B cell (primary cell): ENCODE measurements around the gene CERS5. TPM values are rescaled to one million over a fixed set of nuclear protein-coding genes. Genes with fewer than 3 reads are reported as not detected.

Source experiments
- ATAC-seq: fragments of 200-7000 bp; cut with Tn5 transposase; one replicate; pipeline ENCODE4 v1.10.0; 2021; ENCODE audit warnings: low read depth, mild to moderate bottlenecking, moderate number of reproducible peaks, moderate library complexity
- CTCF ChIA-PET: fragments of 350-600 bp; sonication (Branson Sonifier 250); formaldehyde crosslinking; loops from one replicate; lab custom pipeline; 2021; ENCODE audit warnings: antibody characterized with exemption, inconsistent platforms; lab: Charles Lee
- POLR2A ChIA-PET: fragments of 350-600 bp; sonication (Branson Sonifier 250); formaldehyde crosslinking; loops from one replicate; lab custom pipeline; 2021; ENCODE audit warnings: antibody characterized with exemption; lab: Charles Lee
- DNase-seq: peaks from one replicate; pipeline ENCODE4 v3.0.0; 2013
- H2AFZ ChIP-seq: 2 replicates; pipeline ENCODE4 v1.6.1; 2012; ENCODE audit warnings: mild to moderate bottlenecking, low read depth, low read length; ENCODE audit not compliant: insufficient read depth, poor library complexity, severe bottlenecking
- H3K27ac ChIP-seq, 2 donors: 1 replicate in 1 of 2; 2 replicates in 1 of 2; pipeline ENCODE4 v1.5.1; 2012 to 2013; ENCODE audit warnings: low read length in 2 of 2, mild to moderate bottlenecking in 2 of 2, moderate library complexity in 1 of 2
- H3K27me3 ChIP-seq, 4 experiments: fragments of 200-600 bp in 1 of 4; sonication (generic) in 1 of 4; replicated peaks in 1 of 4; 1 replicate in 2 of 4; 2 replicates in 2 of 4; pipeline versions ENCODE4 v1.6.1 to v1.7.0; 2013 to 2016; ENCODE audit warnings: low read length in 3 of 4, mild to moderate bottlenecking in 2 of 4, mixed read lengths in 1 of 4, moderate library complexity in 1 of 4; ENCODE audit not compliant: insufficient read depth in 4 of 4, control insufficient read depth in 3 of 4; ENCODE audit errors: control extremely low read depth in 1 of 4
- H3K36me3 ChIP-seq, 2 experiments: replicated peaks in 1 of 2; 1 replicate in 1 of 2; 2 replicates in 1 of 2; pipeline versions ENCODE4 v1.6.1 to v1.7.1; 2013; ENCODE audit warnings: low read length in 1 of 2; ENCODE audit not compliant: insufficient read depth in 2 of 2, control insufficient read depth in 1 of 2; ENCODE audit errors: control extremely low read depth in 1 of 2, extremely low read depth in 1 of 2
- H3K4me1 ChIP-seq, 2 donors: fragments of 200-600 bp in 1 of 2; sonication (generic) in 1 of 2; 1 replicate in 1 of 2; 2 replicates in 1 of 2; pipeline versions ENCODE4 v1.5.1 to v1.6.1; 2013 to 2017; ENCODE audit warnings: low read length in 2 of 2; ENCODE audit not compliant: control insufficient read depth in 2 of 2, insufficient read depth in 2 of 2
- H3K4me2 ChIP-seq: replicated peaks from 2 replicates; pipeline ENCODE3; 2012; ENCODE audit warnings: mild to moderate bottlenecking, low read depth, low read length; ENCODE audit not compliant: poor library complexity, severe bottlenecking
- H3K4me3 ChIP-seq, 5 experiments: fragments of 200-600 bp in 1 of 5; sonication (generic) in 1 of 5; 1 replicate in 3 of 5; 2 replicates in 2 of 5; pipeline versions ENCODE4 v1.5.1 to v1.7.0; 2011 to 2016; ENCODE audit warnings: low read length in 4 of 5, mild to moderate bottlenecking in 4 of 5, low read depth in 2 of 5, control low read depth in 1 of 5, moderate library complexity in 1 of 5; ENCODE audit not compliant: insufficient read depth in 1 of 5; ENCODE audit errors: control extremely low read depth in 1 of 5, extremely low read depth in 1 of 5
- H3K79me2 ChIP-seq: fragments of 200-600 bp; sonication (generic); one replicate; pipeline ENCODE4 v1.6.0; 2016; ENCODE audit warnings: low read length; ENCODE audit not compliant: control insufficient read depth, insufficient read depth
- H3K9ac ChIP-seq: fragments of 200-600 bp; sonication (generic); 2 replicates; pipeline ENCODE4 v1.6.1; 2017; ENCODE audit warnings: mild to moderate bottlenecking, low read length, moderate library complexity
- H3K9me3 ChIP-seq, 3 donors: one replicate each; pipeline versions ENCODE4 v1.6.1 to v1.7.1; 2013; ENCODE audit warnings: low read length in 2 of 3; ENCODE audit not compliant: control insufficient read depth in 2 of 3, insufficient read depth in 1 of 3; ENCODE audit errors: control extremely low read depth in 1 of 3
- H4K20me1 ChIP-seq: 2 replicates; pipeline ENCODE4 v1.6.0; 2012; ENCODE audit warnings: mild to moderate bottlenecking, low read length; ENCODE audit not compliant: insufficient read depth, control insufficient read depth, poor library complexity, severe bottlenecking
- H3K27ac Mint-ChIP-seq: one replicate; pipeline ENCODE4 v1.8.0; 2021; ENCODE audit warnings: mixed read lengths
- H3K27me3 Mint-ChIP-seq: one replicate; pipeline ENCODE4 v1.8.0; 2021; ENCODE audit warnings: mixed read lengths
- H3K4me1 Mint-ChIP-seq: one replicate; pipeline ENCODE4 v1.8.0; 2021; ENCODE audit warnings: mixed read lengths
- H3K4me3 Mint-ChIP-seq: one replicate; pipeline ENCODE4 v1.8.0; 2021; ENCODE audit warnings: mixed read lengths
- H3K9me3 Mint-ChIP-seq: one replicate; pipeline ENCODE4 v1.8.0; 2022; ENCODE audit warnings: mixed read lengths; ENCODE audit not compliant: insufficient read depth
- CTCF ChIP-seq: fragments of 200-600 bp; IDR thresholded peaks from one replicate; pipeline ENCODE4 v1.8.0; 2022; ENCODE audit warnings: antibody characterized with exemption, mild to moderate bottlenecking
- EZH2 ChIP-seq: IDR thresholded peaks from 2 replicates; pipeline ENCODE4 v1.6.1; 2012; ENCODE audit warnings: borderline replicate concordance, low read depth, mild to moderate bottlenecking, moderate library complexity, low read length; ENCODE audit not compliant: insufficient read depth, poor library complexity, severe bottlenecking
- WGBS: methylation state at CpG from one replicate; pipeline ENCODE4 v1.1.5; 2013; ENCODE audit warnings: missing lambda C conversion rate; ENCODE audit not compliant: insufficient coverage; 5-methylcytosine and 5-hydroxymethylcytosine counted together
- intact Hi-C: fragments of 100-400 bp; cut with micrococcal nuclease; formaldehyde crosslinking; loops from one replicate; pipeline ENCODE4 v1.10.0; 2022
- polyA plus RNA-seq: library from polyadenylated mRNA; depleted of rRNA; stranded (reverse); fragments of >200 nt; gene quantifications from 2 replicates; pipeline ENCODE4 v1.2.3, GENCODE V29; 2012
- total RNA-seq, 2 donors: library from RNA; stranded (reverse); fragments of 120-200 nt in 1 of 2; gene quantifications; 1 replicate in 1 of 2; 2 replicates in 1 of 2; pipeline versions ENCODE4 v1.2.3 to v1.2.4, GENCODE V29; 2013 to 2022

The CERS5 gene
- total and polyA plus RNA-seq, 2 donors (not counting 1 experiment from before 2014, with no cell fraction given), result 32.3 to 72.0 TPM

DNA sequence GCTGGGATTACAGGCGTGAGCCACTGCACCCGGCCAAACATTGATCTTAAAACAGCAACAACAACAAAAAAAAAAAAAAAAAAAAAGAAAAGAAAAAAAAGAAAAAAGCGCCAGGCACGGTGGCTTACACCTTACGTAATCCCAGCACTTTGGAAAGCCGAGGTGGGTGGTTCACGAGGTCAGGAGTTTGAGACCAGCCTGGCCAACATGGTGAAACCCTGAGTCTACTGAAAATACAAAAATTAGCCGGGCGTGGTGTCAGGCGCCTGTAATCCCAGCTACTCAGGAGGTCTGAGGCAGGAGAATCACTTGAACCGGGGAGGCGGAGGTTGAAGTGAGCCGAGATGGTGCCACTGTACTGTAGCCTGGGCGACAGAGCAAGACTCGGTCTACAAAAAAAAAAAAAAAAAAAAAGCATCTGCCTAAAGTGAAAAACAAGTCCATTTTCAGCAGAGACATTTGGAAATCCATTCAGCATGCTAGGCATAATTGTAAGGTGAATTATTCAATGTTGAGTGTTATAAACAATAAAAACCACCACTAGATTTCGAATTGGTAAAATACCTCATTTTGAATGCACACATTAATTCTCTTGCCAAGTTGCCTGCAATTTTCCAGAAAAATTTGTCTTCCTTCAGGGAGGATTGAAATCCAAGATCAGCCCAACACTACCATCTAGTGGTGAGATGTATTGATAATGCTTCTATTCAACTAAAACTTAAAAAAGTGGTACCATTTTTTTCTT, 8.0 kb upstream of the CERS5 start:
- peak; percentile 73 for DNase-seq
- Histone ChIP-seq H4K20me1 (no peaks in the 10 kb centered on the region), H3K9me3 (no peaks in the 10 kb centered on the region), H3K27ac (no peak overlapping the region), H3K4me3 (no peak overlapping the region), H2AFZ (no peak overlapping the region), H3K4me2 (no peak overlapping the region), H3K79me2 (no peaks in the 10 kb centered on the region), H3K4me1 (no peaks in the 10 kb centered on the region), H3K27me3 (no peaks in the 10 kb centered on the region), H3K36me3 (no peaks in the 10 kb centered on the region), H3K9ac (no peak overlapping the region)
- H3K4me1 Mint-ChIP-seq, result no peaks in the 10 kb centered on the region
- H3K27ac Mint-ChIP-seq, result no peak overlapping the region
- intact Hi-C loops, result loop anchor here (1.0 to 2.0 kb wide), 5 partner anchors 43 to 208 kb away; no protein-coding TSS in a partner anchor
- no peak overlapping the region for H3K4me3 Mint-ChIP-seq
- 94% methylated on average over 8 of the region's 16 CpGs for WGBS
- H3K27me3 Mint-ChIP-seq, result no peaks in the 10 kb centered on the region
- POLR2A ChIA-PET, result interaction anchor here (0.6 to 0.7 kb wide), 2 partner anchors 84 to 135 kb away, joined by 4 to 5 read pairs; no protein-coding TSS in a partner anchor
- no peaks in the 10 kb centered on the region for H3K9me3 Mint-ChIP-seq
- CTCF ChIA-PET, result interaction anchor here (0.7 to 20.5 kb wide), 28 partner anchors 9 to 209 kb away, joined by 3 to 343 read pairs (median 4); partner anchors contain the start of genes AQP6, COX14 and SMARCD1
- ATAC-seq, result no peak
- TF ChIP-seq CTCF (peak; percentile 93), EZH2 (no peak)

DNA sequence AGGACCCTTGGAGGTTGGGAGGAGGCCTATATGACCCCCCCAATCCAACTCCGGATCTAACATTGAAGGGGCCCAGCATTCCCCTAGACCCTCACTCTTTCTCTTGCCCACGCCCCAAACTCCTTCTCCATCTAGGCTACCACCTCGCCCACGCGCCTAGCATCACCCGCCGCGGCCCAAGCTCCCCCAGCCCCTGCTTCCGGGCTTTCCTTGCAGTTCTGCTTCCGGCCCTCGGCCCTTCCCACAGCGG, 445 bp downstream of the CERS5 start:
- Histone ChIP-seq H3K36me3 (no peaks in the 10 kb centered on the region), H3K79me2 (peaks cover 54% of the 10 kb centered on the region), H3K4me1 (peaks cover 17 to 19% of the 10 kb centered on the region in 2 donors), H3K9ac (peak overlapping the region; percentile 98), H3K4me2 (peak overlapping the region; percentile 92), H4K20me1 (peaks cover 9% of the 10 kb centered on the region), H3K9me3 (no peaks in the 10 kb centered on the region), H3K27ac (peak overlapping the region; percentile 83 to 90), H2AFZ (peak overlapping the region; percentile 97), H3K4me3 (peak overlapping the region; percentile 70 to 99 (median 74)), H3K27me3 (no peaks in the 10 kb centered on the region)
- 1% methylated on average over 12 of the region's 12 CpGs for WGBS
- TF ChIP-seq CTCF (no peak), EZH2 (no peak)
- Mint-ChIP-seq H3K27me3 (no peaks in the 10 kb centered on the region), H3K4me1 (peaks cover 25% of the 10 kb centered on the region), H3K9me3 (no peaks in the 10 kb centered on the region), H3K27ac (peak overlapping the region; percentile 95), H3K4me3 (peak overlapping the region; percentile 95)
- DNase-seq (no peak), ATAC-seq (no peak)
- POLR2A ChIA-PET, result interaction anchor here (1.9 to 3.2 kb wide), 2 partner anchors 55 to 81 kb away, joined by 17 to 42 read pairs; partner anchors contain the start of genes COX14 and SMARCD1
- intact Hi-C loops, result loop anchor here (1.0 to 10.0 kb wide), 5 partner anchors 55 to 322 kb away; partner anchors contain the start of genes BCDIN3D, LARP4, LIMA1 and SMARCD1
- CTCF ChIA-PET, result interaction anchor here (1.0 to 20.5 kb wide), 8 partner anchors 12 to 95 kb away, joined by 3 to 343 read pairs (median 14); partner anchors contain the start of genes COX14 and SMARCD1
